A549 (cell line): ENCODE data around the gene CACNA1D.

Experiments
- CEBPB ChIP-seq, 2 experiments: fragments of >200 bp in 1 of 2; sonication (Bioruptor Twin) in 1 of 2; formaldehyde crosslinking in 1 of 2; IDR thresholded peaks; 2 replicates each; pipeline ENCODE4 v1.6.1; 2012 to 2016
- CTCF ChIP-seq: fragments of >200 bp; sonication (Bioruptor Twin); formaldehyde crosslinking; IDR thresholded peaks from 3 replicates; pipeline ENCODE4 v1.5.1; 2016
- EP300 ChIP-seq, 2 experiments: fragments of >200 bp; sonication (Bioruptor Twin); formaldehyde crosslinking; IDR thresholded peaks; 2 replicates in 1 of 2; 3 replicates in 1 of 2; pipeline ENCODE4 v1.6.1; 2016 to 2017
- JUNB ChIP-seq: fragments of >200 bp; sonication (Bioruptor Twin); formaldehyde crosslinking; IDR thresholded peaks from 2 replicates; pipeline ENCODE4 v1.6.1; 2016
- KDM1A ChIP-seq: fragments of 200-600 bp; sonication (generic); IDR thresholded peaks from 2 replicates; pipeline ENCODE4 v1.6.1; 2016; ENCODE audit warnings: low read depth, mild to moderate bottlenecking
- MAFK ChIP-seq: fragments of 450-650 bp; IDR thresholded peaks from 2 replicates; pipeline ENCODE4 v1.6.1; 2014; ENCODE audit not compliant: partially characterized antibody
- MAZ ChIP-seq: fragments of 150-350 bp; IDR thresholded peaks from 2 replicates; pipeline ENCODE4 v1.6.1; 2014; ENCODE audit warnings: antibody characterized with exemption, low read depth, low read length, borderline replicate concordance
- MYC ChIP-seq: IDR thresholded peaks from 2 replicates; pipeline ENCODE4 v1.6.1; 2012; ENCODE audit warnings: mild to moderate bottlenecking, inconsistent platforms, low read length, improper control_type of control experiment, borderline replicate concordance
- NR3C1 ChIP-seq: fragments of >200 bp; sonication (Bioruptor Twin); formaldehyde crosslinking; IDR thresholded peaks from 3 replicates; pipeline ENCODE4 v1.6.1; 2017
- POLR2A ChIP-seq: IDR thresholded peaks from 2 replicates; pipeline ENCODE4 v1.6.1; 2012; ENCODE audit warnings: mild to moderate bottlenecking, low read length
- RAD21 ChIP-seq, 2 experiments: fragments of >200 bp in 1 of 2; sonication (Bioruptor Twin) in 1 of 2; formaldehyde crosslinking in 1 of 2; IDR thresholded peaks in 1 of 2; conservative IDR thresholded peaks in 1 of 2; 2 replicates in 1 of 2; 3 replicates in 1 of 2; pipeline ENCODE4 v1.6.1; 2012 to 2018; ENCODE audit warnings: inconsistent platforms in 1 of 2
- RCOR1 ChIP-seq: fragments of 150-350 bp; IDR thresholded peaks from 2 replicates; pipeline ENCODE4 v1.6.1; 2014; ENCODE audit warnings: antibody characterized with exemption, low read length, low read depth
- ZC3H11A ChIP-seq: fragments of 450-650 bp; IDR thresholded peaks from 2 replicates; pipeline ENCODE4 v1.6.1; 2014; ENCODE audit warnings: antibody characterized with exemption, mild to moderate bottlenecking
- TF ChIP-seq, protein P1 (sequence below): fragments of 150-350 bp; IDR thresholded peaks from 2 replicates; pipeline ENCODE4 v1.6.1; 2014; ENCODE audit warnings: low read depth, mild to moderate bottlenecking, low read length

DNA sequence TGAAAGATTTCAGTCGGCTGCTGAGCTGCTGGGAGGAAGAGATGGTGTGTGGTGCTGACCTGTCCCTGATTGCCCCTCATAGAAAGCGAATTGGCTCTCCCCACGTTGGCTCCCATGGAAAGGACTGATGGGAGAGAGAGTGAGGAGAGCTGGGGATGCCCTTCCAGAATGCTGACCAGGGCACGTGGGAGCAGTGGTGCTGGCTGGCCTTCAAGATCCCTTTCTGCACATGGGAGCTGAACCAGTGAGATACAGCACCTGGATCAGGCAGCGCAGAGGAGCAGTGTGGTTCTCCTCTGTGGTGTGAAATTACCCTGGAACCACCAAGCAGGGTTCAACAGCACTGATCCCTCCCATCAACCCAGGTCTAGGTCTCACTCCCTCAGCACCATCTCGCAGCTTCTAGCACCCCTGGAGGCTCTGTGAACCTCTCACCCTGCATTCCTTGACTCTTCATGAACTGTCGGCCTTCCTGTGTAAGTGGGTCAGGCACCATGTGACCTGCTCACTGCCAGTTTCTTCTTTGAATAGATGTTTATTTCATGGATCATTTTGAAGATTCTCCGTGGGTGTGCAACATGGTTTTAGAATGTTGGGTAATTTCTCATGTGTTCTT, 55.7 kb downstream of the CACNA1D start:
- TF ChIP-seq KDM1A (no peak), CTCF (no peak), POLR2A (no peak), RAD21 (conservative IDR thresholded peaks at IDR 0.05 in 1 of 2, IDR thresholded peaks at IDR 0.05 in 1 of 2) (no peak), MYC (no peak), JUNB (no peak), EP300 (IDR thresholded peaks at IDR 0.05) (no peak), ZC3H11A (no peak), MAZ (no peak), MAFK (no peak), NR3C1 (no peak), CEBPB (IDR thresholded peaks at IDR 0.05) (no peak), RCOR1 (no peak)
- TF ChIP-seq, protein P1, sequence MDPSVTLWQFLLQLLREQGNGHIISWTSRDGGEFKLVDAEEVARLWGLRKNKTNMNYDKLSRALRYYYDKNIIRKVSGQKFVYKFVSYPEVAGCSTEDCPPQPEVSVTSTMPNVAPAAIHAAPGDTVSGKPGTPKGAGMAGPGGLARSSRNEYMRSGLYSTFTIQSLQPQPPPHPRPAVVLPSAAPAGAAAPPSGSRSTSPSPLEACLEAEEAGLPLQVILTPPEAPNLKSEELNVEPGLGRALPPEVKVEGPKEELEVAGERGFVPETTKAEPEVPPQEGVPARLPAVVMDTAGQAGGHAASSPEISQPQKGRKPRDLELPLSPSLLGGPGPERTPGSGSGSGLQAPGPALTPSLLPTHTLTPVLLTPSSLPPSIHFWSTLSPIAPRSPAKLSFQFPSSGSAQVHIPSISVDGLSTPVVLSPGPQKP = no peak
